GM23248 (cell line): ENCODE results near the gene ULK3.

ENCODE experiments used
- EZH2 ChIP-seq: fragments of 200-600 bp; sonication (generic); IDR thresholded peaks from 2 replicates; pipeline ENCODE4 v1.6.1; 2018; ENCODE audit warnings: antibody characterized with exemption, mild to moderate bottlenecking; ENCODE audit not compliant: insufficient read depth, poor library complexity, severe bottlenecking
- EZH2phosphoT487 ChIP-seq: fragments of 200-600 bp; sonication (generic); IDR thresholded peaks from 2 replicates; pipeline ENCODE4 v1.6.1; 2018; ENCODE audit warnings: antibody characterized with exemption, moderate library complexity, mild to moderate bottlenecking, low read depth; ENCODE audit not compliant: insufficient read depth

GRCh38 chr15:74869726-74870407 lies 26.9 kb upstream of the ULK3 start:
- TF ChIP-seq EZH2 (no peak), EZH2phosphoT487 (no peak)
